MM.1S (cell line): Measurements from ENCODE around the gene SLC6A13.

Source experiments
- DNase-seq: peaks from one replicate; pipeline ENCODE4 v3.0.0-alpha.2; 2015
- H2AFZ ChIP-seq: fragments of 300-600 bp; sonication (generic); 2 replicates; pipeline ENCODE4 v1.6.0; 2016; ENCODE audit warnings: antibody characterized with exemption, low read length
- H3F3A ChIP-seq: fragments of 300-600 bp; sonication (generic); 2 replicates; pipeline ENCODE4 v1.6.1; 2016; ENCODE audit warnings: mild to moderate bottlenecking, antibody characterized with exemption, low read length, moderate library complexity, mixed read lengths; ENCODE audit not compliant: insufficient read depth
- H3K27ac ChIP-seq: fragments of 300-600 bp; sonication (generic); 2 replicates; pipeline ENCODE4 v1.5.1; 2016; ENCODE audit warnings: mild to moderate bottlenecking, low read length
- H3K27me3 ChIP-seq: fragments of 300-600 bp; sonication (generic); replicated peaks from 2 replicates; pipeline ENCODE4 v1.6.0; 2016; ENCODE audit warnings: low read length; ENCODE audit not compliant: insufficient read depth
- H3K36me3 ChIP-seq: fragments of 300-600 bp; sonication (generic); replicated peaks from 2 replicates; pipeline ENCODE4 v1.6.1; 2016; ENCODE audit warnings: mild to moderate bottlenecking, low read length, mixed read lengths; ENCODE audit not compliant: insufficient read depth
- H3K4me1 ChIP-seq: fragments of 300-600 bp; sonication (generic); 2 replicates; pipeline ENCODE4 v1.6.1; 2016; ENCODE audit warnings: low read length, mixed read lengths
- H3K4me2 ChIP-seq: fragments of 300-600 bp; sonication (generic); 2 replicates; pipeline ENCODE4 v1.6.0; 2016; ENCODE audit warnings: low read depth, low read length
- H3K4me3 ChIP-seq: fragments of 300-600 bp; sonication (generic); 2 replicates; pipeline ENCODE4 v1.5.1; 2016; ENCODE audit warnings: low read length, mixed read lengths
- H3K79me2 ChIP-seq: fragments of 300-600 bp; sonication (generic); 2 replicates; pipeline ENCODE4 v1.6.1; 2016; ENCODE audit warnings: mixed run types, low read length, mixed read lengths
- H3K9ac ChIP-seq: fragments of 300-600 bp; sonication (generic); 2 replicates; pipeline ENCODE4 v1.6.1; 2016; ENCODE audit warnings: low read length, mixed read lengths
- H3K9me2 ChIP-seq: fragments of 300-600 bp; sonication (generic); replicated peaks from 2 replicates; pipeline ENCODE4 v1.6.1; 2016; ENCODE audit warnings: mild to moderate bottlenecking, low read length, mixed read lengths; ENCODE audit not compliant: insufficient read depth
- H3K9me3 ChIP-seq: fragments of 300-600 bp; sonication (generic); replicated peaks from 2 replicates; pipeline ENCODE4 v1.6.1; 2016; ENCODE audit warnings: mild to moderate bottlenecking, low read length, mixed read lengths; ENCODE audit not compliant: insufficient read depth
- H4K20me1 ChIP-seq: fragments of 300-600 bp; sonication (generic); 2 replicates; pipeline ENCODE4 v1.6.1; 2016; ENCODE audit warnings: mild to moderate bottlenecking, low read length, moderate library complexity, mixed read lengths; ENCODE audit not compliant: insufficient read depth
- CTCF ChIP-seq: fragments of 300-600 bp; sonication (generic); IDR thresholded peaks from 2 replicates; pipeline ENCODE4 v1.5.1; 2016; ENCODE audit warnings: antibody characterized with exemption, low read length, mixed read lengths
- EZH2 ChIP-seq: fragments of 300-600 bp; sonication (generic); optimal IDR thresholded peaks from 2 replicates; pipeline ENCODE3; 2017; ENCODE audit warnings: low read depth, mild to moderate bottlenecking, antibody characterized with exemption, low read length, mixed read lengths
- EZH2phosphoT487 ChIP-seq: fragments of 300-600 bp; sonication (generic); IDR thresholded peaks from 2 replicates; pipeline ENCODE4 v1.6.1; 2018; ENCODE audit warnings: antibody characterized with exemption, low read length

SLC6A13 gene

GRCh38 chr12:191541-191940 lies 71.1 kb downstream of the SLC6A13 start:
- no peak overlapping the region for H3K4me2 ChIP-seq
- TF ChIP-seq EZH2 (no peak), CTCF (no peak), EZH2phosphoT487 (no peak)
- no peak overlapping the region for H3K4me3 ChIP-seq
- H2AFZ ChIP-seq = no peak overlapping the region
- no peaks in the 10 kb centered on the region for H3K9me3 ChIP-seq
- H3K9ac ChIP-seq = no peak overlapping the region
- no peaks in the 10 kb centered on the region for H3K79me2 ChIP-seq
- H4K20me1 ChIP-seq = no peaks in the 10 kb centered on the region
- H3F3A ChIP-seq = no peaks in the 10 kb centered on the region
- H3K9me2 ChIP-seq = no peaks in the 10 kb centered on the region
- H3K27me3 ChIP-seq = peaks cover 65% of the 10 kb centered on the region
- no peak for DNase-seq
- H3K4me1 ChIP-seq = no peaks in the 10 kb centered on the region
- H3K36me3 ChIP-seq = no peaks in the 10 kb centered on the region
- H3K27ac ChIP-seq = no peak overlapping the region

DNA sequence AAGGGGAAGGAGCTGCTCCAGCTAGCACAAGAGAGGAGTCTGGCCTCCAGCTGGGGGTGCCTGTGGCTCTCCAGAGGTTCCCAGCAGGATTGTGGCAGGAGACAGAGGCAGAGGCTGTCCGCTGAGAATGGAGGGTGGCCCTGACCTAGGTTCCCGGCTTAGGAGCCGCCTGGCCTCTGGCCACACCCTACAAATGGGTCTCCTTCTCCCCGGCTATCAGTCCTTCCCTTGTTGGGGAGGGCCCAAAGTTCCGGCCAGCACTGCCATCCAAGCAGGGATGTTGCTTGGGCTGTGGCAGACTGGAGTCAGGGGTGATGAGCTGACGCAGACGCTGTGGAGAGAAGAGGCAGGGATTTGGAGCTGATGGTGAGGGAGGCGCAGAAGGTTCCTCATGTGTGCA lies 71.8 kb downstream of the SLC6A13 start:
- H3K4me2 ChIP-seq = no peak overlapping the region
- no peak overlapping the region for H3K9ac ChIP-seq
- H3K4me1 ChIP-seq = no peaks in the 10 kb centered on the region
- no peaks in the 10 kb centered on the region for H4K20me1 ChIP-seq
- H3K36me3 ChIP-seq = no peaks in the 10 kb centered on the region
- no peaks in the 10 kb centered on the region for H3K9me3 ChIP-seq
- H3K79me2 ChIP-seq = no peaks in the 10 kb centered on the region
- TF ChIP-seq CTCF (no peak), EZH2phosphoT487 (no peak), EZH2 (no peak)
- H3K27me3 ChIP-seq = peaks cover 61% of the 10 kb centered on the region
- H3K9me2 ChIP-seq = no peaks in the 10 kb centered on the region
- H2AFZ ChIP-seq = no peak overlapping the region
- DNase-seq = no peak
- H3K27ac ChIP-seq = no peak overlapping the region
- H3K4me3 ChIP-seq = no peak overlapping the region
- H3F3A ChIP-seq = no peaks in the 10 kb centered on the region

GRCh38 chr12:189622-189962 lies 73.0 kb downstream of the SLC6A13 start:
- H3K9ac ChIP-seq = no peak overlapping the region
- no peaks in the 10 kb centered on the region for H3K9me3 ChIP-seq
- H3K27me3 ChIP-seq = peaks cover 48% of the 10 kb centered on the region
- no peak for DNase-seq
- TF ChIP-seq EZH2phosphoT487 = no peak
- no peak for TF ChIP-seq CTCF
- TF ChIP-seq EZH2 = no peak
- no peak overlapping the region for H3K27ac ChIP-seq
- no peaks in the 10 kb centered on the region for H3K4me1 ChIP-seq
- H3F3A ChIP-seq = no peaks in the 10 kb centered on the region
- no peak overlapping the region for H3K4me3 ChIP-seq
- H2AFZ ChIP-seq = no peak overlapping the region
- peak overlapping the region; percentile 97; the same call in 1 of the 2 replicates for H3K4me2 ChIP-seq
- H3K9me2 ChIP-seq = no peaks in the 10 kb centered on the region
- H4K20me1 ChIP-seq = no peaks in the 10 kb centered on the region
- H3K79me2 ChIP-seq = no peaks in the 10 kb centered on the region
- H3K36me3 ChIP-seq = no peaks in the 10 kb centered on the region
